ENCODE measurements around the gene SORT1. TPM values are rescaled to one million over a fixed set of nuclear protein-coding genes. Genes with fewer than 3 reads are reported as not detected.
A peak's percentile ranks its signal among the peaks of the same experiment; 100 is the strongest.

Gene SORT1
- total and polyA plus RNA-seq, 12 donors, result 32.8 to 235 (median 119) TPM

DNA sequence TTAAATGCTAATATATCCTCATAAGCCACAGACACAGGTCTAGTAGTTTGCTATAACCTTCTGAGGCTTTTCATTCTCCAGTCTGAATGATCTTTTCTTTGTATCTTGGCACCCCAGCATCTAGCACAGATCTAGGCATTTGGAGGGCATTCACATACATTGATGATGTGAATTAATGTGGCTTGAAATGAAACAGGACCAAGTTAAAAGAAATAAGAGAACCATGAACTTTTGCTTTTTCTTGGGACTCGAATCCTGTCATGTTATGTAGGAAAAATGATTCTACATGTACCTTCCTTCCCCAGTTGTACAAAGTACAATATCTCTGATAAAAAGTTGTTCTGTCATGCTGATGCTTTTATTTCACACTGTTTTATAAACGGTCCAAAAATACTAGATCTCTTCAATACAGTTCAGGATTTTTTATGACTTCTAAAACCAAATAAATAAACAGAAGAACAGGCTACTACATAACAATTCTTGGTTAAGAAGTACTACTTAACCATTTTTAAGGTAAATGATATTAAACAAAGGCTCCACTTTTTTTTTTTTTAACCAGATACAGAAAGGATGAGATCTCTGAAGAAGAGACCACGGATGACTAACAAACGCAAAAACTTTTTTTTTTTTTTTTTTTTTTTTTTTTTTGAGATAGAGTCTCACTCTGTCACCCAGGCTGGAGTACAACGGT, 3.0 kb downstream of the SORT1 start:
- peaks cover 19 to 86% (median 69%) of the 10 kb centered on the region in 9 donors for H3K4me1 ChIP-seq

DNA sequence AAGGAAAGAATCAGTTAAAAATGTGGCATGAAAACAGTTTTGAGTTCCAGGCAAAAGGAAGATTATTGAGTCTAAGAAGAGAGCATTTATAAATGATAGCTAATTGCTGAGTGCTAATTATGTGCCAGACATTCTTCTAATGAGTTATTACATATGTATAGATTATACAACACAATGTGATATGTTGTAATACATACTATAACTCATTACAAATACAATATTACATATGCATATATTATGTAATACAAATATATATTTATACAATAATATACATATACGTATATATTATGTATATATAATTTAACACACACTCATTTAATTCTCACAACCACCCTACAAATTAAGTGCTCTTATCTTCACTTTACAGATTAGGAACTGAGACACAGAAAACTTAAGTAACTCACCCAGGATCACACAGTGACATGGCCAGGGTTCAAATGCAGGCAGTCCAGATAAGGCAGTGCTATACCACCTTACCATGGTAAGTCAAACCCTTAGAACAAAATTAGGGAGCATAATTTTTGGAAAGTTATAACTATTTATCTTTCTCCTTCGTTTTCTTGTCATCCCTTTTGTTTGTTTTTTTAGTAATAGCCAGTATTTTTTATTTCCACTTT, 4.0 kb downstream of the SORT1 start:
- DNase-seq, result no peak
- Histone ChIP-seq H3K27ac (peak overlapping the region; percentile 72 to 96 (median 90)), H3K4me1 (peaks cover 22 to 89% (median 79%) of the 10 kb centered on the region in 9 donors), H3K27me3 (peaks cover 0 to 11% (median 0%) of the 10 kb centered on the region in 7 donors), H3K4me3 (peak overlapping the region in 5 of 10 donors; percentile 23 to 42 (median 35)), H3K36me3 (no peaks in the 10 kb centered on the region), H3K9me3 (no peaks in the 10 kb centered on the region)
- intact Hi-C loops (cut with DNase I), result loop anchor here in 4 of 10 donors (2.0 to 10.0 kb wide), 4 partner anchors 41 to 299 kb away; partner anchors contain the start of gene TMEM167B (in 1 of the 4)
- ATAC-seq, result no peak
- WGBS, 2 donors, result 54 to 61% methylated on average over 2 of the region's 2 CpGs
- TF ChIP-seq, protein P1, sequence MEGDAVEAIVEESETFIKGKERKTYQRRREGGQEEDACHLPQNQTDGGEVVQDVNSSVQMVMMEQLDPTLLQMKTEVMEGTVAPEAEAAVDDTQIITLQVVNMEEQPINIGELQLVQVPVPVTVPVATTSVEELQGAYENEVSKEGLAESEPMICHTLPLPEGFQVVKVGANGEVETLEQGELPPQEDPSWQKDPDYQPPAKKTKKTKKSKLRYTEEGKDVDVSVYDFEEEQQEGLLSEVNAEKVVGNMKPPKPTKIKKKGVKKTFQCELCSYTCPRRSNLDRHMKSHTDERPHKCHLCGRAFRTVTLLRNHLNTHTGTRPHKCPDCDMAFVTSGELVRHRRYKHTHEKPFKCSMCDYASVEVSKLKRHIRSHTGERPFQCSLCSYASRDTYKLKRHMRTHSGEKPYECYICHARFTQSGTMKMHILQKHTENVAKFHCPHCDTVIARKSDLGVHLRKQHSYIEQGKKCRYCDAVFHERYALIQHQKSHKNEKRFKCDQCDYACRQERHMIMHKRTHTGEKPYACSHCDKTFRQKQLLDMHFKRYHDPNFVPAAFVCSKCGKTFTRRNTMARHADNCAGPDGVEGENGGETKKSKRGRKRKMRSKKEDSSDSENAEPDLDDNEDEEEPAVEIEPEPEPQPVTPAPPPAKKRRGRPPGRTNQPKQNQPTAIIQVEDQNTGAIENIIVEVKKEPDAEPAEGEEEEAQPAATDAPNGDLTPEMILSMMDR (IDR thresholded peaks at IDR 0.05), result no peak

More for the DNA sequence above, 3.0 kb downstream of the SORT1 start:
- TF ChIP-seq, protein P1 (IDR thresholded peaks at IDR 0.05), result no peak
- Histone ChIP-seq H3K4me3 (peak overlapping the region in 1 of 10 donors; percentile 70), H3K27ac (peak overlapping the region; percentile 46 to 96 (median 90)), H3K9me3 (no peaks in the 10 kb centered on the region), H3K27me3 (peaks cover 0 to 11% (median 0%) of the 10 kb centered on the region in 7 donors), H3K36me3 (no peaks in the 10 kb centered on the region)
- WGBS, 2 donors, result 61 to 67% methylated on average over 5 of the region's 5 CpGs
- DNase-seq (no peak), ATAC-seq (no peak)
- intact Hi-C loops (cut with DNase I), result loop anchor here in 8 of 10 donors (2.0 to 10.0 kb wide), 6 partner anchors 32 to 300 kb away; partner anchors contain the start of gene TMEM167B (in 1 of the 8)

DNA sequence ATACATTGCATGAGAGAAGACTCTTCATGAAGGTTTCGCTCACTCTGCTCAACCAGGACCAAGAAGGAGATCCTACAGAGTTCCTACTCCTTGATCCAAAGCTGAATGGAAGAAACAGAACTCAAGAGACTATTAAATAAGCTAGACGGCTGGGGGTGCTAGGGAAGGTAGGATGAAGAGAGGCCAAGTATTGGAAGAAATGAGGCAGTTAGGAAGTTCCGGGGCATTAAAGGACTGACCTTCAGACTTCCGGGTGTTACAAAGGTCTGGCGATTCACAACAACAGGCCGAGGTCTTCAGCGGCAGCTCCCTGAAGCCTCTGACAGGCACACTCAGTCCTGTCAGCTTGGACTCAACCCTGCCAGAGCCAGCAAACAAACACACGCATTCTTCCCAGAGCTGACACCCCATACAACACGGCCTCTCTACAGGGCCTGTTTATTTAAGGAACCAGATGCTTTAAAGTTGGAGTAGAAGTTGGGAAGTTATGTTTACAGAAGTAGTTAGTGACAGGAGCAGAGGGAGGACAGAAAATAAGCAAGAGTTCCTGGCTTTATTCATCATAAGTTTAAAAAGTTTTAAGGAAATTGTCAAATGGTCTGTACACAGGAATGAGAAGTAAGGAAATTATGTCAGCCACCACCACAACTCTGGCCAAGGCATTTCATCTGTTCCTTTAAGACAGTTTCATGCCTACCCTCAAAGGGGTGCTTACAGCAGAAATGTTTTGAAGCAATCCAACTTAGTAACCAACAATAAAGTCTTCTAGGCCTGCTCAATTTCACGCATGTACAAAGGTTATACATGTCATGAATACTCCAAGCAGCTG, 4.7 kb downstream of the SORT1 start:
- Histone ChIP-seq H3K36me3 (no peaks in the 10 kb centered on the region), H3K9me3 (no peaks in the 10 kb centered on the region), H3K27ac (peak overlapping the region; percentile 72 to 96 (median 90)), H3K4me1 (peaks cover 22 to 89% (median 79%) of the 10 kb centered on the region in 9 donors), H3K27me3 (peaks cover 0 to 11% (median 0%) of the 10 kb centered on the region in 7 donors), H3K4me3 (peak overlapping the region in 9 of 10 donors; percentile 1 to 42 (median 34))
- ATAC-seq (peak; percentile 44 to 86 (median 70)), DNase-seq (peak; percentile 71 to 76)
- 13 to 16% methylated on average over 10 of the region's 10 CpGs for WGBS, 2 donors
- intact Hi-C loops (cut with DNase I), result loop anchor here in 4 of 10 donors (5.0 to 10.0 kb wide), 3 partner anchors 41 to 298 kb away; partner anchors contain the start of gene TMEM167B (in 1 of the 4)
- TF ChIP-seq, protein P1 (IDR thresholded peaks at IDR 0.05), result no peak

Measured in heart right ventricle (tissue), 16 donors.